Measurements from ENCODE around the gene QRICH1. TPM values are rescaled to one million over a fixed set of nuclear protein-coding genes. Genes with fewer than 3 reads are reported as not detected.

QRICH1 gene
- total and polyA plus RNA-seq, 10 of the 15 experiments (the other 5 are each of a cell fraction or from before 2014, with no cell fraction given): 22.2 to 116 (median 81.4) TPM

DNA sequence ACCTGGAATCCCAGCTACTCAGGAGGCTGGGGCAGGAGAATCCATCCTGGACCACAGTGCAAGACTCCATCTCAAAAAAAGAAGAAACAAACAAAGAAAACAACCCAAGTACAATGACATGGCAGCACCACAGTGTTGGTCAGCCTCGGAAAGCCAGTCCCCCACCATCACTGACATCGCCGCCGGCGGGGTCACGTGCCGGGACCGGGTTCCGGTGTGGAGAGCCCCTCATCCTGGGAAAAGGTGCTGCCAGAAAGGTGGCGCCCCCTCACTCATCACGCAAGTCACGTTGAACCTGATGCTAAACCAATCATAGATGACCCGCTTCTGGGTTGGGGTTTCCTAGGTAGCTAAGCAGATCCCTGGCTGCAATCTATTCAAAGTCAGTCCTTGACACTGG is 17.8 kb downstream of the QRICH1 start (continued):
- TF ChIP-seq, protein P1, sequence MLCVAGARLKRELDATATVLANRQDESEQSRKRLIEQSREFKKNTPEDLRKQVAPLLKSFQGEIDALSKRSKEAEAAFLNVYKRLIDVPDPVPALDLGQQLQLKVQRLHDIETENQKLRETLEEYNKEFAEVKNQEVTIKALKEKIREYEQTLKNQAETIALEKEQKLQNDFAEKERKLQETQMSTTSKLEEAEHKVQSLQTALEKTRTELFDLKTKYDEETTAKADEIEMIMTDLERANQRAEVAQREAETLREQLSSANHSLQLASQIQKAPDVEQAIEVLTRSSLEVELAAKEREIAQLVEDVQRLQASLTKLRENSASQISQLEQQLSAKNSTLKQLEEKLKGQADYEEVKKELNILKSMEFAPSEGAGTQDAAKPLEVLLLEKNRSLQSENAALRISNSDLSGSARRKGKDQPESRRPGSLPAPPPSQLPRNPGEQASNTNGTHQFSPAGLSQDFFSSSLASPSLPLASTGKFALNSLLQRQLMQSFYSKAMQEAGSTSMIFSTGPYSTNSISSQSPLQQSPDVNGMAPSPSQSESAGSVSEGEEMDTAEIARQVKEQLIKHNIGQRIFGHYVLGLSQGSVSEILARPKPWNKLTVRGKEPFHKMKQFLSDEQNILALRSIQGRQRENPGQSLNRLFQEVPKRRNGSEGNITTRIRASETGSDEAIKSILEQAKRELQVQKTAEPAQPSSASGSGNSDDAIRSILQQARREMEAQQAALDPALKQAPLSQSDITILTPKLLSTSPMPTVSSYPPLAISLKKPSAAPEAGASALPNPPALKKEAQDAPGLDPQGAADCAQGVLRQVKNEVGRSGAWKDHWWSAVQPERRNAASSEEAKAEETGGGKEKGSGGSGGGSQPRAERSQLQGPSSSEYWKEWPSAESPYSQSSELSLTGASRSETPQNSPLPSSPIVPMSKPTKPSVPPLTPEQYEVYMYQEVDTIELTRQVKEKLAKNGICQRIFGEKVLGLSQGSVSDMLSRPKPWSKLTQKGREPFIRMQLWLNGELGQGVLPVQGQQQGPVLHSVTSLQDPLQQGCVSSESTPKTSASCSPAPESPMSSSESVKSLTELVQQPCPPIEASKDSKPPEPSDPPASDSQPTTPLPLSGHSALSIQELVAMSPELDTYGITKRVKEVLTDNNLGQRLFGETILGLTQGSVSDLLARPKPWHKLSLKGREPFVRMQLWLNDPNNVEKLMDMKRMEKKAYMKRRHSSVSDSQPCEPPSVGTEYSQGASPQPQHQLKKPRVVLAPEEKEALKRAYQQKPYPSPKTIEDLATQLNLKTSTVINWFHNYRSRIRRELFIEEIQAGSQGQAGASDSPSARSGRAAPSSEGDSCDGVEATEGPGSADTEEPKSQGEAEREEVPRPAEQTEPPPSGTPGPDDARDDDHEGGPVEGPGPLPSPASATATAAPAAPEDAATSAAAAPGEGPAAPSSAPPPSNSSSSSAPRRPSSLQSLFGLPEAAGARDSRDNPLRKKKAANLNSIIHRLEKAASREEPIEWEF (IDR thresholded peaks at IDR 0.05; ENCODE audit: insufficient replicate concordance, low read depth, low read length): no peak
- TF ChIP-seq MXI1 (IDR thresholded peaks at IDR 0.05; ENCODE audit: low read depth, low read length) (no peak), ESRRA (IDR thresholded peaks at IDR 0.05; ENCODE audit: low read length) (no peak), BCL3 (IDR thresholded peaks at IDR 0.05; ENCODE audit: borderline replicate concordance, insufficient read depth, low read depth, low read length, poor library complexity, severe bottlenecking) (no peak), NR2C2 (IDR thresholded peaks at IDR 0.05; ENCODE audit: borderline replicate concordance, control insufficient read depth, insufficient read length, low read depth) (no peak), POLR2AphosphoS5 (IDR thresholded peaks at IDR 0.05; ENCODE audit: low read length) (no peak)
- TF ChIP-seq, protein P2, sequence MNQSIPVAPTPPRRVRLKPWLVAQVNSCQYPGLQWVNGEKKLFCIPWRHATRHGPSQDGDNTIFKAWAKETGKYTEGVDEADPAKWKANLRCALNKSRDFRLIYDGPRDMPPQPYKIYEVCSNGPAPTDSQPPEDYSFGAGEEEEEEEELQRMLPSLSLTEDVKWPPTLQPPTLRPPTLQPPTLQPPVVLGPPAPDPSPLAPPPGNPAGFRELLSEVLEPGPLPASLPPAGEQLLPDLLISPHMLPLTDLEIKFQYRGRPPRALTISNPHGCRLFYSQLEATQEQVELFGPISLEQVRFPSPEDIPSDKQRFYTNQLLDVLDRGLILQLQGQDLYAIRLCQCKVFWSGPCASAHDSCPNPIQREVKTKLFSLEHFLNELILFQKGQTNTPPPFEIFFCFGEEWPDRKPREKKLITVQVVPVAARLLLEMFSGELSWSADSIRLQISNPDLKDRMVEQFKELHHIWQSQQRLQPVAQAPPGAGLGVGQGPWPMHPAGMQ (IDR thresholded peaks at IDR 0.05; ENCODE audit: borderline replicate concordance): no peak
